ENCODE results near the gene SPP1. TPM values are rescaled to one million over a fixed set of nuclear protein-coding genes. Genes with fewer than 3 reads are reported as not detected.
"Not testable (repeated sequence)": the region's sequence is repeated elsewhere in the genome, so short reads cannot be mapped to it uniquely, and the experiment has no call there.

SPP1 gene
- total RNA-seq, 2 donors from 2014 or later = 179 to 553 TPM

DNA sequence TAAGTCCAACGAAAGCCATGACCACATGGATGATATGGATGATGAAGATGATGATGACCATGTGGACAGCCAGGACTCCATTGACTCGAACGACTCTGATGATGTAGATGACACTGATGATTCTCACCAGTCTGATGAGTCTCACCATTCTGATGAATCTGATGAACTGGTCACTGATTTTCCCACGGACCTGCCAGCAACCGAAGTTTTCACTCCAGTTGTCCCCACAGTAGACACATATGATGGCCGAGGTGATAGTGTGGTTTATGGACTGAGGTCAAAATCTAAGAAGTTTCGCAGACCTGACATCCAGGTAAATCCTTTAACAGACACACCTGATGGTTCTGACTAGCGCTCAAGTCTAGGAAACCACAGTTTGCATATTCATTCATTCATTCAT lies 6.0 kb downstream of the SPP1 start:
- DNase-seq (ENCODE audit: low spot score) = no peak
- intact Hi-C loops (cut with DNase I) = no loop called here

DNA sequence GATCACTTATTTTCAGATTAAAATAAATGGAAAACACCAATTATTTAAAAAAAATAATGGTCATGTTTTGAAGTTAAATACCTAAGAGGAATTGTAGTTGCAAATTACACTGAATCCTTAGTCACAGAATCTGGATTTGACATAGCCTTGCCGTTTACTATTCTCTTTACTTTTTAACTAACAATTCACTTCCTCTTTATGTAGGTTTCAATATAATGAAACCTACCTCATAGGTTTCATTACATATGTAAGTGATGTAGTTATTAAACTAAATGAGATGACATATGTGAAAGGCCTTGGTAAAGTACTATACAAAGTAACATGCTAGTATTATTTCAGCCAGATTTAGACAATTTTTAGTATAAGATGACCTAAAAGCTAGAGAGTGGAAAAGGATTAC lies 6.5 kb downstream of the SPP1 start:
- DNase-seq (ENCODE audit: low spot score) = no peak
- intact Hi-C loops (cut with DNase I) = no loop called here

DNA sequence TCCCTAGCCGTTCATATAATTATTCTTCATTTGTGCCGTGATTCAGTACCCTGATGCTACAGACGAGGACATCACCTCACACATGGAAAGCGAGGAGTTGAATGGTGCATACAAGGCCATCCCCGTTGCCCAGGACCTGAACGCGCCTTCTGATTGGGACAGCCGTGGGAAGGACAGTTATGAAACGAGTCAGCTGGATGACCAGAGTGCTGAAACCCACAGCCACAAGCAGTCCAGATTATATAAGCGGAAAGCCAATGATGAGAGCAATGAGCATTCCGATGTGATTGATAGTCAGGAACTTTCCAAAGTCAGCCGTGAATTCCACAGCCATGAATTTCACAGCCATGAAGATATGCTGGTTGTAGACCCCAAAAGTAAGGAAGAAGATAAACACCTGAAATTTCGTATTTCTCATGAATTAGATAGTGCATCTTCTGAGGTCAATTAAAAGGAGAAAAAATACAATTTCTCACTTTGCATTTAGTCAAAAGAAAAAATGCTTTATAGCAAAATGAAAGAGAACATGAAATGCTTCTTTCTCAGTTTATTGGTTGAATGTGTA lies 7.0 kb downstream of the SPP1 start:
- no peak for DNase-seq (ENCODE audit: low spot score)
- intact Hi-C loops (cut with DNase I) = no loop called here

DNA sequence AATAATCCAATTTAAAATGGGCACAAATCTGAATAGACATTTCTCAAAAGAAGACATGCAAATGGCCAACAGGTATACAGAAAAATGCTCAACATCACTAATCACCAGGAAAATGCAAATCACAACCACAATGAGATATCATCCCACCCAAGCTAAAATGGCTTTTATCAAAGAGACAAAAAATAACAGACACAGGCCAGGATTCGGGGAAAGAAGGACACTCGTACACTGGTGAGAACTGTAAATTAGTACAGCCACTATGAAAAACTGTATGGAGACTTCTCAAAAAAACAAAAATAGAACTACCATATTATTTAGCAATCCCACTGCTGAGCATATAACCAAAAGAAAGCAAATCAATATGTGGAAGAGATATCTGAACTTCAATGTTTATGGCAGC lies 8.5 kb downstream of the SPP1 start:
- intact Hi-C loops (cut with DNase I) = no loop called here
- no peak for DNase-seq (ENCODE audit: low spot score)

DNA sequence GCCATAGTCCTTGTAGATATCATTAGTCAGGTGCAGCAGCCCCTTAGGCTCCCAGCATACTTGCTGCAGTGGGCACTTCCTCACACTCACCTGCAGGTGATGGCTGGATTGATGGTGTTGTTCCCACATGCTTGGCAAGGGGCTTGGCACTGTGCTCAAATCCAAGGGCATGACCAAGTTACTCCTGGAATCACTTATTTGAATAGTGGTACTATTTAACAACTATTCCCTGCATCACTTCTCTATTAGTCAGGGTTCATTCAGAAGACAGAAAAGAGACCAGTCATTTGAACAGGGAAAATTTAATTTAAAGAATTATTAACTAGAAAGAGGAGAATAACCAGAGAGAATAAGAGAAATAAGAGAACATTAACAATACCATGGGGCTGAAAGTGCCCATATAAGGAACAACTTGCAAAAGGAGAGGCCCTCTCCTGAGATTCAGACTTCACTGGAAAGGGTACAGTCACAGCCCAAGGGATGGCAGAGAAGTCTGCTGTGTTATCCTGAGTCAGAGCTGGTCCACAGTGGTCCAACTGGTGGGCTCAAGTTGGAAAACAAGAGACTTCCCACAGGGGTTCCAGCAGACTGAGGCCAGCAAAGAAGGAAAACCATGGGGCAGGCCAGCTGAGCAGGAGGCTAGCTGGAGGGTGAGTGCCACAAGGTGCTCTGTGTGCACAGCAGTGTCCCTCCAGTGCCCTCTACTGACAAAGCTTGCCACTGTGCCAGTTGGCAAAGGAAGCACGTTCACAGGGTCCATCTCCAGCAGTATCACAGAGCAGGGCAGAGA lies 9.8 kb downstream of the SPP1 start:
- intact Hi-C loops (cut with DNase I) = no loop called here
- peak; percentile 82 for DNase-seq (ENCODE audit: low spot score)

DNA sequence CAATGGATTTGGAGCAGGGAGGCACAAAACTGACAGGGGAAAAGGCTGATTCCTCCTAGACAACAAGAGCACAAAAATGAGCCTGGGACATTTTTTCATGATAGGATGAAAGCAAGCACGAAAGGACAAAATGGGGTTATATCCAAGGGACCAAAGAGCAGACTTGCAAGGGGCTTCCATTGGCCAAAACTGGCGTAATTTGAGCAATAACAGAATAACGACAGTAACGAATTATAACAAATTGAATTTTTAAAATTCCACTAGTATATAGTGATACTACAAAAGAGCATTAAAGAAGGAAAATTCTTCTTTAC lies 10.3 kb downstream of the SPP1 start:
- intact Hi-C loops (cut with DNase I) = no loop called here
- DNase-seq (ENCODE audit: low spot score) = no peak

DNA sequence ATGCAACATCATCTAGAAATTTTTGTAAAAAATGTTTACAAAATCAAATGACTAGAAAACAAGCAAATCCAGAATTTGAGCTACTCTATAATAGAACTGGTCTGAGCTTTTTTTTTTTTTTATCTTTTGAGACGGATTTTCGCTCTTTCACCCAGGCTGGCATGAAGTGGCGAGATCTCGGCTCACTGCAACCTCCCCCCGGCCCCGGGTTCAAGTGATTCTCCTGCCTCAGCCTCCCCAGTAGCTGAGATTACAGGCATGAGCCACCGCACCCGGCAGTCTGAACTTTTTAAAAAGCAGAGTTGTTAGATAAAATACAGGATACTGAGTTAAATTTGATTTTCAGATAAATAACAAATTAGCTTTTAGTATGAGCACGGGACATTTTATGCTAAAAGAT lies 11.0 kb downstream of the SPP1 start:
- DNase-seq (ENCODE audit: low spot score) = no peak
- intact Hi-C loops (cut with DNase I) = no loop called here

DNA sequence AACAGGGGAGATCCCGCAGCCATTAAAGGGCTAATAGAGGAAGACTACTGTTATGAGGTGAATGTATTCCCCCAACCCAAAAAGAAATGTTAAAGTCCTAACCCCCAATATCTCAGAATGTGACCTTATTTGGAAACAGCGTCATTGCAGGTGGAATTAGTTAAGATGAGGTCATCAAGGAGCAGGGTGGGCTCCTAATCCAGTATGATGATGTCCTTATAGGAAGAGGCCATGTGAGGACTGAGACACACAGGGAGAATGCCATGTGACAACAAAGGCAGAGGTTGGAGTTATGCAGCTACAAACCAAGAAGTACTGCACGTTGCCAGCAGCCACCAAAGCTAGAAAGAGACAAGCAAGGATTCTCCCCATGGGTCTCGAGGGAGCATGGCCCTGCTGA lies 14.3 kb downstream of the SPP1 start:
- DNase-seq (ENCODE audit: low spot score) = no peak
- intact Hi-C loops (cut with DNase I) = no loop called here

DNA sequence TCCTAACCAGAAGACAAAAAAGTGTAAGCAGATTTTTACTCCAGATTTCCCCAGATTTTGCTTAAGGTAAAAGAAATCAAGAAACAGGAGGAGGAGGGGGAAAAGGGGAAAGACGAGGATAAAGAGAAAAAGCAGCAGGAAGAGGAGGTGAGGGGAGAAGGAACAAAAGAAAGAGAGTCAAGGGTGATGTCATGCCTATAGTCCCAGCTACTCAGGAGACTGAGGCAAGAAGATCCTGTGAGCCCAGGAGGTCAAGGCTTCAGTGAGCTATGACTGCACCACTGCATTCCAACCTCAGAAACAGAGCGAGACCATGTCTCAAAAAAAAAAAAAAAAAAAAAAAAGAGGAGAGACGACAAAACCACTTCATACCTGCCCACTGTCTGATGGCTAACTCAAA lies 19.9 kb downstream of the SPP1 start:
- intact Hi-C loops (cut with DNase I) = no loop called here
- DNase-seq (ENCODE audit: low spot score) = no peak

DNA sequence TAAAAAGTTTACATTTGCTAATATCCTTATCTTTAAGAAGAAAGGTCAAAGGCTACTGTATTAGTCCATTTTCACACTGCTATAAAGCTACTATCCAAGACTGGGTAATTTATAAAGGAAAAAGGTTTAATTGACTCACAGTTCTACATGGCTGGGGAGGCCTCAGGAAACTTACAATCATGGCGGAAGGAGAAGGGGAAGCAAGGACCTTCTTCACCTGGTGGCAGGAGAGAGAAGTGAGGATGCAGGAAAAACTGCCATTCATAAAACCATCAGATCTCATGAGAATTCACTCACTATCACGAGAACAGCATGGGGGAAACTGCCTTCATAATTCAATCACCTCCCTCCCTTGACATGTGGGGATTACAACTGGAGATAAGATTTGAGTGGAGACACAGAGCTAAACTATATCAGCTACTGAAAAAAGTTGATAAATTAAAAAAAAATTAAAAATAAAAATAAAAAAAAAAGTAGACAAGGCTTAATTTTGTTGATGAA lies 23.7 kb downstream of the SPP1 start:
- DNase-seq (ENCODE audit: low spot score); intact Hi-C loops (cut with DNase I): not testable (repeated sequence)

DNA sequence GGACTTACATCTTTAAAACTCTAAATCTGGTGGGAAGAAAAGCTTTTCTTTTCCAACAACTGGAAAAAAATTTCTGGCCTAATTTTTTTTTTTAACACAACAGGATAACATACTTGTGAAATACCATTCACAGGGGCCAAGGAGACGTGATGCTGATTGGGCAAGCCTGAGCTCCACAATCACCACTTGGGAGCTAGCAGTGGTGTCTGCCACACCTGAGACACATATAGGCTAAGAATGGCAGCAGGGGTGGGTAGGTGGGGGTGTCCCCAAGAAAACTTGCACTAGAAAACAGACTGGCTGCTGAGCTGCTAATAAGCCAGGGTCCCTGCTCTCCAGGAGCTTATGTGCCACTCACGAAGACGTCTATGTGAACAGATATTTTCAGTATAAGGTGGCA lies 26.4 kb downstream of the SPP1 start:
- intact Hi-C loops (cut with DNase I) = no loop called here

DNA sequence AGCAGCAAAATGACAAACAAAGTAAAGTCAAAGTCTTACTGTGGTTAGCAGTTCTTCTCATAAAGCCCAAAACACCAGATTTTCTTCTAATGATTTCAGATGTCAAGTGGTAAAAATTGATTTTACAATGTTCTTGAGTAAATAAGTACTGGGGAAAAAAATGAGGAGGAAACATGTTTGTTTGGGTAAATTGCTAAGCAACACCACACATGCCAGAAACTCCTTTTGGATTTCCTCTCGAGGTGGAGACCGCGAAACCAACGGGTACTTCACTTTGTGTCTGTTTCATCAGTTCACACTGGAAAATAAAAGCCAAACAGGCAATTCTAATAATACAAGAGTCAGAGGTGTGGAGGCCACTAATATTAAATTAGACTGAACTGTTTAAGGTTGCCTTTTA lies 27.3 kb downstream of the SPP1 start:
- intact Hi-C loops (cut with DNase I) = no loop called here
- no peak for DNase-seq (ENCODE audit: low spot score)

More for the DNA sequence above, 26.4 kb downstream of the SPP1 start:
- no peak for DNase-seq (ENCODE audit: low spot score)

DNA sequence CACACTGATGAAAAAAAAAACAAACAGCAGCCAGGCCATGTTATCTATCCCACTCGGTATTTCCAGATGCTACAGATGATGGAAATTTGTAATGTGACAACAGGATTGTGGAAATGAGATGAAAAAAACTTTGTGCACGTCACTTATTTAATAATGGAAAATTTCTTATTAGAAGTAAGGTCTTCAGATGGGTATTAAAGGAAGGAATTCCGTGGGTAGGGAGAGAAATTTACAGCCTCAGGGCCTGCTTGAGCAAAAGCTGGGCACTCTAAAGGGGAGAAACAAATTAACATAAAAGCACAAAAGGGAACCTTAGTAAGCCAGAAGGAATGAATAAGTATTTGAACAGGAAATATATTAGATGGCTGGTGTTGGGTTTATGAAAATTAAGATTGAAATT lies 27.7 kb downstream of the SPP1 start:
- intact Hi-C loops (cut with DNase I) = no loop called here
- DNase-seq (ENCODE audit: low spot score) = no peak

DNA sequence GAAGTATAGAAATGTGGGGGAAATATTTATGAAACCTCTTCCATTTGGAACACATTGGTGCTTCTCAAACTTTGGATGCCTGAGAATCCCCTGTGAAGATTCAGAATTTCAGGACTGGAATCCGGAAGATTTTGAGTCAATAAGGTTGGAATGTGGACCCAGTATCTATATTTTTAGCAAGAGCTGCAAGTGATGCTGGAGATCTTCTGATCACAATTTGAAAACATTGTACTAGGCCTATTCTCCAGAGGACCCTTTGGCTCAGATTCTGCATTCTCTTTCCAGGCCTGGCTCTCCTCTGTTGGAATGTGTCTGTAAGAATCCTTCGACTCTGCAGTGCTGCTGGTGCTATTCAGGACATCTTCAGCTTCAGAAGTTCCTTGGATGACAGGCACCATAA lies 29.6 kb downstream of the SPP1 start:
- DNase-seq (ENCODE audit: low spot score) = no peak
- intact Hi-C loops (cut with DNase I) = no loop called here

DNA sequence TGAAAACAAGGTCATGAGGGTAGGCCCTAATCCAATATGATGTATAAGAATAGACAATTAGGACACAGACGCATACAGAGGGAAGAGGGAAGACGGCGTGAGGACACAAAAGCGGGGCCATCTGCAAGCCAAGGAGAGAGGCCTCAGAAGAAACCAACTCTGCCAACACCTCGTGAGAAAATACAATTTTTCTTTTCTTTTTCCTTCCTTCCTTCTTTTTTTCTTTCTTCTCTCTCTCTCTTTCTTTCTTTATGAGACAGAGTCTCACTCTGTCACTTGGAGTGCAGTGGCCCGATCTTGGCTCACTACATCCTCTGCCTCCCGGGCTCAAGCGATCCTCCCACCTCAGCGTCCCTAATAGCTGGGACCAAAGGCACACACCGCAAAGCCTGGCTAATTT lies 30.4 kb downstream of the SPP1 start:
- intact Hi-C loops (cut with DNase I) = no loop called here
- no peak for DNase-seq (ENCODE audit: low spot score)

DNA sequence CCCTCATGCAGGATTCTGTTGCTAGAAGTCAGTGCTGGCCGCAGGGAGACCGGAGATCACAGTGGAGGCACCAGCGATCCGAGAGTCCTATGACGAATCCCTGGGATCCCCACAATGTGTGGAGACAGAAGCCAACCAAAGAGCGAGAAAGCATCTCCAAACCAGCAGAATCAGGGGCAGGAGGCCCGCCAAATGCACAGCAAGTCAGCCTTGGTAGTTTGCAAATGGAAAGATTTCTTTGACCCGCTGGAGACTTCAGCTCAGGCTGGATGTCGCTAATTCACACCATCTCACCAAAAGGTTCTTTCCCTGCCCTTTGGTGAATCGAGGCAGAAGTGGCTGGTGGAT lies 31.4 kb downstream of the SPP1 start:
- intact Hi-C loops (cut with DNase I) = no loop called here
- no peak for DNase-seq (ENCODE audit: low spot score)

DNA sequence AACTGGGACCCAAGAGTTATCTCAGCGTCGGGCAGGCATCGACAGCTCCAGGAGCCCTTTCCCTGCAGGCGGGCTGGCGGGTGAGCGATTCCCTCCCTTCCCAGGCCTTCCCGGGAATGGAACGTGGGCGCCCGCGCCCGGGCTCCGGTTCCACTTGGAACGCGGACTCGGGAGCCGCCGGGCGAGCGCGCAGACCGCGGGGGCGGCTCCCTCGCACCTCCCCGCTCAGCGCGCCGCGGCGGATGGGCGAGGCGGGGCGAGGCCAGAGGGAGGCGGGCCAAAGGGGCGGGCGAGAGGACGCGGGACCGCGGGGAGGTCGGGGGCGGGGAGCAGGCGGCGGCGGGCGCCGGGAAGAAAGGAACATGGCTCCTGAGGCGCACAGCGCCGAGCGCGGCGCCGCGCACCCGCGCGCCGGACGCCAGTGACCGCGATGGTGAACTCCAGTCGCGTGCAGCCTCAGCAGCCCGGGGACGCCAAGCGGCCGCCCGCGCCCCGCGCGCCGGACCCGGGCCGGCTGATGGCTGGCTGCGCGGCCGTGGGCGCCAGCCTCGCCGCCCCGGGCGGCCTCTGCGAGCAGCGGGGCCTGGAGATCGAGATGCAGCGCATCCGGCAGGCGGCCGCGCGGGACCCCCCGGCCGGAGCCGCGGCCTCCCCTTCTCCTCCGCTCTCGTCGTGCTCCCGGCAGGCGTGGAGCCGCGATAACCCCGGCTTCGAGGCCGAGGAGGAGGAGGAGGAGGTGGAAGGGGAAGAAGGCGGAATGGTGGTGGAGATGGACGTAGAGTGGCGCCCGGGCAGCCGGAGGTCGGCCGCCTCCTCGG lies 32.0 kb downstream of the SPP1 start, which contains the start of gene PKD2:
PKD2 (plus strand) TSS at position 332 of the 818 bp plus-strand sequence; CDS start at position 431, 99 bp downstream.
- peak; percentile 96 for DNase-seq (ENCODE audit: low spot score)
- intact Hi-C loops (cut with DNase I) = no loop called here

DNA sequence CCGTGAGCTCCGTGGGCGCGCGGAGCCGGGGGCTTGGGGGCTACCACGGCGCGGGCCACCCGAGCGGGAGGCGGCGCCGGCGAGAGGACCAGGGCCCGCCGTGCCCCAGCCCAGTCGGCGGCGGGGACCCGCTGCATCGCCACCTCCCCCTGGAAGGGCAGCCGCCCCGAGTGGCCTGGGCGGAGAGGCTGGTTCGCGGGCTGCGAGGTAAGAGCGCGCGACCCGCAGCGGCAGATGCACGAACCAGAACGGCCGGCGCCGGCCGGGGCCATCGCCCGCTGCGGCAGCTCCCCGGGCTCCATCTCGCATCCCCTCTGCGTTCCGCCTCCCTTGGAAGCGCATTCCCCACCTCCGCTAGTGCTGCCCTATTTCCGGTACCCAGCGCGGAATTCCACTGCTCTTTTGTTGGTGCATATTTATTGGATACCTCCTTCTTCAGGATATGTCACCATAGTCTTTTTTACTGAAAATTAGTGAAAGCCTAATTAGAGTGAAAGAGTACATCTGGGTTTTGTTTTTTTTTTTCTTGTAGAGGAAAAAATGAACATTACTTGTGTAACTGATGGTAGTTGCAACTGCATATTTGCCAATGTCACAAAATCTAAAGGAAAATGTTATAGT lies 32.7 kb downstream of the SPP1 start:
- intact Hi-C loops (cut with DNase I) = no loop called here
- DNase-seq (ENCODE audit: low spot score) = peak; percentile 83

DNA sequence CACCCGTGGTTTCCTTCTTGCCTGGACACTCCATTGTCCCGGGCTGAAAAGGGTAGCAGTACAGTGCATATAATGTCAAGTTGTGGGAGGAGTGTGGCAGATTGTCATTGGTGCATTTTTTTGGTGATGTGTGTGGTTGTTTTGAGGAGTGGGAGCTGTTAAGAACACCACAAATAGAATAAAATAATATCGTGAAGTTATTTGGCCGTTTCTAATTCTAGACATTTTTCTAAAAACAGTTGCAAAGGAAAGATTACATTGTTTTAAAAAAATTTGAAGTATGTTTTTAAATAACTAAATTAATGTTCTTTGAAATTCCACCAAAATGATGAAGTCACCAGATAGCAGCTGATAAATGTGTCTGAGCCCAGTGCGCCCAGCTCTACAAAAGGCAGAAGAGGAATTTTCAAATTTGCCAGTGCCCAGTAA lies 33.2 kb downstream of the SPP1 start:
- intact Hi-C loops (cut with DNase I) = no loop called here
- DNase-seq (ENCODE audit: low spot score) = no peak

DNA sequence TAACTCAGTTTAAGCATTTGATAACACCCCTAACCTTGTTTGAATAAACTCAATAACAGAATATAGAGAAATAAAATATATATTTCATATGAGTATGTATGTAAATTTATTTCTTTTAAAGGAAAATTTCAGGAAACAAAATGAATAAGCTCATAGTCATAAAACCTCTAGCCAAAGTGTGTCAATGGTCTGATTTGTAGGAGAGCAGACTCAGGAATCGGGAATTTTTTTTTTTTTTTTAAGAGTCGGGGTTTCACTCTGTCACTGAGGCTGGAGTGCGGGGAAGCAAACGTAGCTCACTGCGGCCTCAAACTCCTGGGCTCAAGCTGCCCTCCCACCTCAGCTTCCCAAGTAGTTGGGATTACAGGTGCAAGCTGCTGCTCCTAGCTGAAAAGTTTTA lies 34.4 kb downstream of the SPP1 start:
- intact Hi-C loops (cut with DNase I) = no loop called here
- DNase-seq (ENCODE audit: low spot score) = no peak
